ENCODE results near the gene LAMTOR2. TPM values are rescaled to one million over a fixed set of nuclear protein-coding genes. Genes with fewer than 3 reads are reported as not detected.
A peak's percentile ranks its signal among the peaks of the same experiment; 100 is the strongest.

Gene LAMTOR2
- polyA plus RNA-seq, 3 donors = 99.8 to 227 (median 210) TPM

- no peak overlapping the region for H3K27ac ChIP-seq (ENCODE audit: low read depth in 1 of 2, low read length in 2 of 2)
- no peak for DNase-seq
- H3K36me3 ChIP-seq (replicated peaks in 1 of 2; ENCODE audit: control insufficient read depth in 1 of 2, insufficient read depth in 2 of 2, low read length in 2 of 2) = no peaks in the 10 kb centered on the region
- H3K27me3 Mint-ChIP-seq (ENCODE audit: low read depth in 3 of 3) = peaks cover 95 to 100% (median 97%) of the 10 kb centered on the region in 3 donors
- peaks cover 35 to 45% of the 10 kb centered on the region in 2 donors for H3K4me1 ChIP-seq (ENCODE audit: control insufficient read depth in 1 of 2, insufficient read depth in 2 of 2, low read length in 2 of 2)
- no peak for TF ChIP-seq CTCF (IDR thresholded peaks at IDR 0.05)
- peaks cover 63 to 100% of the 10 kb centered on the region in 2 donors for H3K27me3 ChIP-seq (ENCODE audit: control insufficient read depth in 2 of 2, insufficient read depth in 2 of 2, low read length in 2 of 2)
- H3K4me3 Mint-ChIP-seq = peak overlapping the region in 1 of 2 donors; percentile 76
- H3K4me2 ChIP-seq (replicated peaks; ENCODE audit: extremely low read depth, low read length, poor library complexity, severe bottlenecking) = no peak overlapping the region
- H3K9ac ChIP-seq (ENCODE audit: insufficient read depth, low read length, poor library complexity, severe bottlenecking) = no peak overlapping the region
- intact Hi-C loops (cut with micrococcal nuclease) = no loop called here
- H3K9me3 ChIP-seq (replicated peaks in 1 of 2; ENCODE audit: control insufficient read depth in 1 of 2, insufficient read depth in 1 of 2, low read length in 2 of 2) = peaks cover 0 to 4% of the 10 kb centered on the region in 2 donors
- H3K27ac Mint-ChIP-seq = peak overlapping the region in 3 of 7 donors; percentile 1 to 80 (median 68)
- no peaks in the 10 kb centered on the region for H4K20me1 ChIP-seq (ENCODE audit: insufficient read depth, low read length)
- H2AFZ ChIP-seq (ENCODE audit: insufficient read depth, low read depth, low read length, poor library complexity, severe bottlenecking) = no peak overlapping the region
- H3K9me3 Mint-ChIP-seq = peaks cover 0 to 23% (median 15%) of the 10 kb centered on the region in 7 donors
- no peak overlapping the region for H3K4me3 ChIP-seq (replicated peaks in 1 of 3; ENCODE audit: low read depth in 2 of 3, low read length in 3 of 3)
- peaks cover 22 to 26% of the 10 kb centered on the region in 2 donors for H3K36me3 Mint-ChIP-seq
- no peaks in the 10 kb centered on the region for H3K79me2 ChIP-seq (ENCODE audit: insufficient read depth, low read length)
- WGBS (ENCODE audit: insufficient coverage) = 94% methylated on average over 2 of the region's 6 CpGs
- peaks cover 50% of the 10 kb centered on the region for H3K4me1 Mint-ChIP-seq
These were observed 47.3 kb downstream of the LAMTOR2 start for GRCh38 chr1:156101880-156102279.

- peak overlapping the region; percentile 24 for H3K9ac ChIP-seq (ENCODE audit: insufficient read depth, low read length, poor library complexity, severe bottlenecking)
- no peaks in the 10 kb centered on the region for H3K79me2 ChIP-seq (ENCODE audit: insufficient read depth, low read length)
- peak overlapping the region in 1 of 2 donors; percentile 62 for H3K27ac ChIP-seq (ENCODE audit: low read depth in 1 of 2, low read length in 2 of 2)
- peak overlapping the region in 5 of 7 donors; percentile 70 to 98 (median 97) for H3K27ac Mint-ChIP-seq
- H3K9me3 Mint-ChIP-seq = peaks cover 0 to 28% (median 15%) of the 10 kb centered on the region in 7 donors
- no peak for TF ChIP-seq CTCF (IDR thresholded peaks at IDR 0.05)
- peaks cover 46% of the 10 kb centered on the region for H3K4me1 Mint-ChIP-seq
- H3K36me3 ChIP-seq (replicated peaks in 1 of 2; ENCODE audit: control insufficient read depth in 1 of 2, insufficient read depth in 2 of 2, low read length in 2 of 2) = no peaks in the 10 kb centered on the region
- peak in 2 of 3 donors; percentile 68 to 72 for DNase-seq
- peaks cover 95 to 100% (median 97%) of the 10 kb centered on the region in 3 donors for H3K27me3 Mint-ChIP-seq (ENCODE audit: low read depth in 3 of 3)
- H2AFZ ChIP-seq (ENCODE audit: insufficient read depth, low read depth, low read length, poor library complexity, severe bottlenecking) = no peak overlapping the region
- H3K4me3 ChIP-seq (replicated peaks in 1 of 3; ENCODE audit: low read depth in 2 of 3, low read length in 3 of 3) = no peak overlapping the region
- H4K20me1 ChIP-seq (ENCODE audit: insufficient read depth, low read length) = no peaks in the 10 kb centered on the region
- H3K4me3 Mint-ChIP-seq = peak overlapping the region; percentile 24 to 90
- peaks cover 66 to 100% of the 10 kb centered on the region in 2 donors for H3K27me3 ChIP-seq (ENCODE audit: control insufficient read depth in 2 of 2, insufficient read depth in 2 of 2, low read length in 2 of 2)
- H3K4me2 ChIP-seq (replicated peaks; ENCODE audit: extremely low read depth, low read length, poor library complexity, severe bottlenecking) = peak overlapping the region; percentile 17
- 76% methylated on average over 14 of the region's 16 CpGs for WGBS (ENCODE audit: insufficient coverage)
- intact Hi-C loops (cut with micrococcal nuclease) = no loop called here
- H3K36me3 Mint-ChIP-seq = peaks cover 20 to 27% of the 10 kb centered on the region in 2 donors
- peaks cover 31 to 37% of the 10 kb centered on the region in 2 donors for H3K4me1 ChIP-seq (ENCODE audit: control insufficient read depth in 1 of 2, insufficient read depth in 2 of 2, low read length in 2 of 2)
- peaks cover 0 to 4% of the 10 kb centered on the region in 2 donors for H3K9me3 ChIP-seq (replicated peaks in 1 of 2; ENCODE audit: control insufficient read depth in 1 of 2, insufficient read depth in 1 of 2, low read length in 2 of 2)
These were observed 48.3 kb downstream of the LAMTOR2 start for GRCh38 chr1:156102633-156103511.

Data from CD14-positive monocyte (primary cell).